ENCODE measurements around the gene DSE.
A peak's percentile ranks its signal among the peaks of the same experiment; 100 is the strongest.

DSE gene

GRCh38 chr6:116404696-116405095 lies 33.9 kb downstream of the DSE start:
- no peaks in the 10 kb centered on the region for H3K36me3 Mint-ChIP-seq (ENCODE audit: low read depth)
- ATAC-seq, result no peak
- H3K4me3 Mint-ChIP-seq, result no peak overlapping the region
- H3K27ac Mint-ChIP-seq, result no peak overlapping the region
- peaks cover 3% of the 10 kb centered on the region for H3K27me3 Mint-ChIP-seq
- no peaks in the 10 kb centered on the region for H3K9me3 Mint-ChIP-seq
- DNase-seq, result no peak
- peaks cover 17% of the 10 kb centered on the region for H3K4me1 Mint-ChIP-seq

GRCh38 chr6:116405138-116405537 lies 34.4 kb downstream of the DSE start:
- Mint-ChIP-seq H3K4me3 (no peak overlapping the region), H3K4me1 (peaks cover 17% of the 10 kb centered on the region), H3K9me3 (no peaks in the 10 kb centered on the region), H3K27me3 (peaks cover 3% of the 10 kb centered on the region), H3K27ac (peak overlapping the region; percentile 19), H3K36me3 (ENCODE audit: low read depth) (no peaks in the 10 kb centered on the region)
- no peak for DNase-seq
- ATAC-seq, result no peak

GRCh38 chr6:116405652-116406356 lies 35.1 kb downstream of the DSE start:
- Mint-ChIP-seq H3K4me3 (no peak overlapping the region), H3K27me3 (peaks cover 3% of the 10 kb centered on the region), H3K4me1 (peaks cover 17% of the 10 kb centered on the region), H3K27ac (no peak overlapping the region), H3K9me3 (no peaks in the 10 kb centered on the region), H3K36me3 (ENCODE audit: low read depth) (no peaks in the 10 kb centered on the region)
- DNase-seq (no peak), ATAC-seq (peak; percentile 40)

GRCh38 chr6:116406678-116407345 lies 36.1 kb downstream of the DSE start:
- DNase-seq, result no peak
- Mint-ChIP-seq H3K27ac (no peak overlapping the region), H3K9me3 (no peaks in the 10 kb centered on the region), H3K27me3 (peaks cover 3% of the 10 kb centered on the region), H3K36me3 (ENCODE audit: low read depth) (no peaks in the 10 kb centered on the region), H3K4me3 (no peak overlapping the region), H3K4me1 (peaks cover 21% of the 10 kb centered on the region)
- no peak for ATAC-seq

- Mint-ChIP-seq H3K27ac (no peak overlapping the region), H3K27me3 (peaks cover 3% of the 10 kb centered on the region), H3K36me3 (ENCODE audit: low read depth) (no peaks in the 10 kb centered on the region), H3K9me3 (no peaks in the 10 kb centered on the region), H3K4me1 (peaks cover 21% of the 10 kb centered on the region), H3K4me3 (no peak overlapping the region)
- ATAC-seq, result no peak
- no peak for DNase-seq
Observed at GRCh38 chr6:116408491-116408890, 37.7 kb downstream of the DSE start.

GRCh38 chr6:116409756-116410155 lies 39.0 kb downstream of the DSE start:
- peaks cover 21% of the 10 kb centered on the region for H3K4me1 Mint-ChIP-seq
- H3K27ac Mint-ChIP-seq, result no peak overlapping the region
- ATAC-seq (no peak), DNase-seq (no peak)
- peaks cover under 1% of the 10 kb centered on the region for H3K27me3 Mint-ChIP-seq
- H3K36me3 Mint-ChIP-seq (ENCODE audit: low read depth), result no peaks in the 10 kb centered on the region
- H3K4me3 Mint-ChIP-seq, result no peak overlapping the region
- H3K9me3 Mint-ChIP-seq, result no peaks in the 10 kb centered on the region

GRCh38 chr6:116411284-116411623 lies 40.5 kb downstream of the DSE start:
- H3K27me3 Mint-ChIP-seq, result no peaks in the 10 kb centered on the region
- no peaks in the 10 kb centered on the region for H3K9me3 Mint-ChIP-seq
- DNase-seq (no peak), ATAC-seq (no peak)
- no peak overlapping the region for H3K4me3 Mint-ChIP-seq
- no peak overlapping the region for H3K27ac Mint-ChIP-seq
- H3K4me1 Mint-ChIP-seq, result peaks cover 12% of the 10 kb centered on the region
- H3K36me3 Mint-ChIP-seq (ENCODE audit: low read depth), result no peaks in the 10 kb centered on the region

GRCh38 chr6:116412270-116412669 lies 41.5 kb downstream of the DSE start:
- Mint-ChIP-seq H3K4me3 (no peak overlapping the region), H3K36me3 (ENCODE audit: low read depth) (no peaks in the 10 kb centered on the region), H3K4me1 (peaks cover 6% of the 10 kb centered on the region), H3K27me3 (no peaks in the 10 kb centered on the region), H3K9me3 (no peaks in the 10 kb centered on the region), H3K27ac (no peak overlapping the region)
- no peak for DNase-seq
- no peak for ATAC-seq

- H3K4me1 Mint-ChIP-seq, result peaks cover 6% of the 10 kb centered on the region
- no peak for DNase-seq
- H3K36me3 Mint-ChIP-seq (ENCODE audit: low read depth), result no peaks in the 10 kb centered on the region
- no peaks in the 10 kb centered on the region for H3K9me3 Mint-ChIP-seq
- H3K27ac Mint-ChIP-seq, result no peak overlapping the region
- ATAC-seq, result no peak
- H3K27me3 Mint-ChIP-seq, result no peaks in the 10 kb centered on the region
- H3K4me3 Mint-ChIP-seq, result no peak overlapping the region
Observed at GRCh38 chr6:116413357-116413756, 42.6 kb downstream of the DSE start.

- no peaks in the 10 kb centered on the region for H3K27me3 Mint-ChIP-seq
- DNase-seq, result no peak
- no peak for ATAC-seq
- peaks cover 10% of the 10 kb centered on the region for H3K4me1 Mint-ChIP-seq
- H3K36me3 Mint-ChIP-seq (ENCODE audit: low read depth), result no peaks in the 10 kb centered on the region
- H3K27ac Mint-ChIP-seq, result no peak overlapping the region
- H3K4me3 Mint-ChIP-seq, result no peak overlapping the region
- no peaks in the 10 kb centered on the region for H3K9me3 Mint-ChIP-seq
Observed at GRCh38 chr6:116417661-116418060, 46.9 kb downstream of the DSE start.

GRCh38 chr6:116419069-116419786 lies 48.5 kb downstream of the DSE start:
- DNase-seq (no peak), ATAC-seq (peak; percentile 57)
- H3K36me3 Mint-ChIP-seq (ENCODE audit: low read depth), result no peaks in the 10 kb centered on the region
- no peaks in the 10 kb centered on the region for H3K27me3 Mint-ChIP-seq
- H3K4me3 Mint-ChIP-seq, result no peak overlapping the region
- peak overlapping the region; percentile 9 for H3K27ac Mint-ChIP-seq
- H3K9me3 Mint-ChIP-seq, result no peaks in the 10 kb centered on the region
- H3K4me1 Mint-ChIP-seq, result peaks cover 10% of the 10 kb centered on the region

GRCh38 chr6:116420341-116420740 lies 49.6 kb downstream of the DSE start:
- DNase-seq, result no peak
- H3K36me3 Mint-ChIP-seq (ENCODE audit: low read depth), result no peaks in the 10 kb centered on the region
- H3K4me1 Mint-ChIP-seq, result peaks cover 10% of the 10 kb centered on the region
- H3K9me3 Mint-ChIP-seq, result no peaks in the 10 kb centered on the region
- H3K4me3 Mint-ChIP-seq, result no peak overlapping the region
- ATAC-seq, result no peak
- H3K27me3 Mint-ChIP-seq, result no peaks in the 10 kb centered on the region
- H3K27ac Mint-ChIP-seq, result no peak overlapping the region

- Mint-ChIP-seq H3K36me3 (ENCODE audit: low read depth) (no peaks in the 10 kb centered on the region), H3K4me3 (no peak overlapping the region), H3K27ac (no peak overlapping the region), H3K27me3 (no peaks in the 10 kb centered on the region), H3K9me3 (no peaks in the 10 kb centered on the region), H3K4me1 (peaks cover 10% of the 10 kb centered on the region)
- DNase-seq, result no peak
- no peak for ATAC-seq
Observed at GRCh38 chr6:116422238-116422637, 51.5 kb downstream of the DSE start.

- Mint-ChIP-seq H3K9me3 (no peaks in the 10 kb centered on the region), H3K4me3 (no peak overlapping the region), H3K36me3 (ENCODE audit: low read depth) (no peaks in the 10 kb centered on the region), H3K27me3 (no peaks in the 10 kb centered on the region), H3K27ac (no peak overlapping the region), H3K4me1 (peaks cover 5% of the 10 kb centered on the region)
- ATAC-seq (no peak), DNase-seq (no peak)
Observed at GRCh38 chr6:116424001-116424400, 53.3 kb downstream of the DSE start.

- Mint-ChIP-seq H3K4me3 (no peak overlapping the region), H3K9me3 (no peaks in the 10 kb centered on the region), H3K4me1 (no peaks in the 10 kb centered on the region), H3K27me3 (no peaks in the 10 kb centered on the region), H3K27ac (no peak overlapping the region), H3K36me3 (ENCODE audit: low read depth) (no peaks in the 10 kb centered on the region)
- ATAC-seq, result no peak
- DNase-seq, result no peak
Observed at GRCh38 chr6:116426551-116426950, 55.8 kb downstream of the DSE start.

Data from activated naive CD8-positive, alpha-beta T cell treated with anti-CD3 and anti-CD28 coated beads, Interleukin-2, amount 50 U/mL, for 24 hours (primary cell).